ENCODE measurements around the gene SORT1.

GRCh38 chr1:109268431-109269211 lies 129.1 kb downstream of the SORT1 start:
- TF ChIP-seq CC2D1A (CRISPR knock-in tag; IDR thresholded peaks at IDR 0.05) (no peak), POLR2A (IDR thresholded peaks at IDR 0.05; ENCODE audit: insufficient read depth in 1 of 2, low read depth in 2 of 2, low read length in 2 of 2) (no peak), SRSF4 (IDR thresholded peaks at IDR 0.05; ENCODE audit: low read depth, low read length, poor library complexity, severe bottlenecking) (no peak), HHEX (CRISPR knock-in tag; IDR thresholded peaks at IDR 0.05) (no peak)
